GM10266 (cell line): ENCODE results near the gene HHIPL2.
"Not testable (repeated sequence)": the region's sequence is repeated elsewhere in the genome, so short reads cannot be mapped to it uniquely, and the experiment has no call there.

ENCODE experiments used
- DNase-seq: peaks from one replicate; pipeline ENCODE4 v3.0.0; 2012; ENCODE audit errors: extremely low spot score
- CTCF ChIP-seq: IDR thresholded peaks from 2 replicates; pipeline ENCODE4 v1.5.1; 2012; ENCODE audit warnings: mild to moderate bottlenecking, low read depth; ENCODE audit not compliant: control insufficient read depth, insufficient read depth; ENCODE audit errors: missing control alignments

The HHIPL2 gene

GRCh38 chr1:222523852-222524251 lies 24.1 kb downstream of the HHIPL2 start:
- TF ChIP-seq CTCF = no peak
- no peak for DNase-seq

- no peak for DNase-seq
- TF ChIP-seq CTCF = no peak
Measured at GRCh38 chr1:222522105-222522915, 25.6 kb downstream of the HHIPL2 start.

DNA sequence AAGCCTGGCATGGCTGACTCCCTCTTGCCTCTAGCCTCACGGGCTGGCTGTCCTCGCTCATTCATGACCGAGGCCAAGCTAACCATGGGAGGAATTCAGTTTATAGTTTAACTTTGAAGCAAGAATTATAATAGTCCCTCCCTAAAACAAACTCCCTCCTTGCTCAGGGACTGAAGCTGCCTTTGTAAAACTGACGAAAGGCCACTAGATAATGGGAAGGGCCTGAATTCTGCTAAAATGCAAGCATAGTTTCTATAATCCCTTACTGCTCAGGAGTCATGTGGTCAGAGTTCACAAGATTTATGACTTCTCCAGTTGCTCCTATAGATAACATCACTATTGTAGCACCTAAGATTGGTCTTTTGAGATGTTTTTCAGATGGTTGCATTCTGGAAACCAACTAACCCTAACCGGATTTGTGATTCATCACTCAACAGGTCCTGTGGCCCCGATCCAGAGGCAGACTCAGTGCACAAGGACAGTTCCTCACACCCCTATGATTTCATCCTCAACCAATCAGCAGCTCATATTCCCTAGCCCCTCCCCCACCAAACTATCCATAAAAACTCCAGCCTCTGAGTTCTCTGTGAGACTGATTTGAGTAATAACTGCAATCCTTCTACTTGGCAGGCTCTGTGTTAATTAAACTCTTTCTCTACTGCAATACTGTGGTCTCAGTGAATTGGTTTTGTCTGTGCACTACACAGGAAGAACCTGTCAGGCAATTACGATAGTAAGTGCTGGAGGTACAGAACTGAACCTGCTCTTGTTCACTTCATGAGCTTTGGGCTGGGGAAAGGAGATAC lies 26.4 kb downstream of the HHIPL2 start:
- no peak for DNase-seq

DNA sequence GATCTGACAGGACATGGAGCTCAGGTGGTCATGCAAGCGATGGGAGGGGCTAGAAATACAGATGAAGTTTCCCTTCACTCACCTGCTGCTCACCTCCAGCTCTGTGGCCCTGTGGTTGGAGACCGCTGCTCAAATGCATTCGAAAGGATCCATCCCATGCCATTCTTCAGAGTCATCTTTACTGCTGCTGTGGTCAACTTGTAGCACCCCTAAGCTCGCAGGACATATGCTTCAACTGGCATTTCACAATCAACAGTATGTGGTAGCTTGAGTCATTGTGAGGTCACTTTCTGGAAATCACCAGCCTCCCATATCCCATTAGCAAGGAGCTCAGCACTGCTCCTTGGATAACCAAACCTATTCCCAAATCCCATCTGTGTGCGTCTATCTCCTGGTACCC lies 58.4 kb downstream of the HHIPL2 start:
- DNase-seq = not testable (repeated sequence)

More for the DNA sequence above, 26.4 kb downstream of the HHIPL2 start:
- TF ChIP-seq CTCF = no peak

DNA sequence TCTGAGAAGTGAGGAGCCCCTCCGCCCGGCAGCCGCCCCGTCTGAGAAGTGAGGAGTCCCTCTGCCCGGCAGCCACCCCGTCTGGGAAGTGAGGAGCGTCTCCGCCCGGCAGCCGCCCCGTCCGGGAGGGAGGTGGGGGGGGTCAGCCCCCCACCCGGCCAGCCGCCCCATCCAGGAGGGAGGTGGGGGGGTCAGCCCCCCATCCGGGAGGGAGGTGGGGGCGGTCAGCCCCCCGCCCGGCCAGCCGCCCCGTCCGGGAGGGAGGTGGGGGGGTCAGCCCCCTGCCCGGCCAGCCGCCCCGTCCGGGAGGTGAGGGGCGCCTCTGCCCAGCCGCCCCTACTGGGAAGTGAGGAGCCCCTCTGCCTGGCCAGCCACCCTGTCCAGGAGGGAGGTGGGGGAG lies 60.1 kb downstream of the HHIPL2 start:
- not testable (repeated sequence) for DNase-seq

DNA sequence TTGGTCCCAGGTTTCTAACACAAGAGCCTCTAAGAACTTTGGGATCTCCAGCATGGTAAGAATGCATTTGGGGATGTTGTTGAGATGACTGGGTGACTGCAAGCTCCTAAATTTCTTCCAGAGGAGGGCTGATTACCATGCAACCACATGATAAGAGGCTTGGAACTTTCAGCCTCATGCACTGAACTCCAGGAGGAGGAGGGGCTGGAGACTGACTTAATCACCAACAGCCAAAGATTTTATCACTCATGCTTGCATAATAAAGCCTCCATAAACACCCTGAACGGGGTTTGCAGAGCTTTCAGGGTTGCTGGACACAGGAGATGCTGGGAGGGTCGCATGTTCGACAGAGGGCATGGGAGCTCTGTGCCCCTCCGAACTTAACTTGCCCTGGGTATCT lies 63.9 kb downstream of the HHIPL2 start:
- not testable (repeated sequence) for DNase-seq

DNA sequence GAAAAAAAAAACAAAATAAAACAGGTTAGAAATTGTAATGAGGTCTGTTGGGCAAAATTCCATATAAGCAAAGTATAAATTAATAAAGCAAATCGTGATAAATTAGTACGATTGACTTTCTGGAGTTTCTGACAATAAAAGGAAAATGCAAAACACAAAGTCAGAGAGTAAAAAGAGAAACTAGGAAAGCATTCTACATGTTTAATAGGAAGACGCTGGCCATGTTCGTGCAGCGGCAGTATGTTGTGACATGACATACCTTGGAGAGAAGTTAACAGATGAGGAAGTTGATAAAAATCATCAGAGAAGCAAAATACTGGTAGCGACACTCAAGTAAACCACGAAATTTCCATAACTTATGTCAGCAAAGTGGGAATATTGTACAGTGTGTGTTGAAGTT lies 68.3 kb downstream of the HHIPL2 start:
- not testable (repeated sequence) for DNase-seq

- TF ChIP-seq CTCF = peak; percentile 13
- not testable (repeated sequence) for DNase-seq
Measured at GRCh38 chr1:222476436-222476835, 71.5 kb downstream of the HHIPL2 start.

- DNase-seq = not testable (repeated sequence)
Measured at GRCh38 chr1:222473717-222474116, 74.2 kb downstream of the HHIPL2 start.

GRCh38 chr1:222472776-222473540 lies 74.9 kb downstream of the HHIPL2 start:
- DNase-seq = not testable (repeated sequence)
